ENCODE data around the gene SLC35G3. TPM values are rescaled to one million over a fixed set of nuclear protein-coding genes. Genes with fewer than 3 reads are reported as not detected.

Gene SLC35G3
- total and polyA plus RNA-seq, 10 of the 15 experiments (the other 5 are each of a cell fraction or from before 2014, with no cell fraction given) = not detected

- TF ChIP-seq DPF2 (IDR thresholded peaks at IDR 0.05) (no peak), REST (IDR thresholded peaks at IDR 0.05; ENCODE audit: low read depth, low read length) (no peak), MEF2B (IDR thresholded peaks at IDR 0.05; ENCODE audit: partially characterized antibody, poor library complexity, severe bottlenecking) (no peak), NFIC (IDR thresholded peaks at IDR 0.05; ENCODE audit: low read depth, low read length) (no peak), STAT3 (IDR thresholded peaks at IDR 0.05; ENCODE audit: low read depth, low read length) (no peak)
Measured at GRCh38 chr17:35164716-35165115, 29.5 kb downstream of the SLC35G3 start (continued).

GRCh38 chr17:35163886-35164285 is 30.3 kb downstream of the SLC35G3 start:
- H3K36me3 ChIP-seq (ENCODE audit: control insufficient read depth in 2 of 2, insufficient read depth in 2 of 2, low read length in 1 of 2) = no peaks in the 10 kb centered on the region
- H3K9ac ChIP-seq (ENCODE audit: control insufficient read depth, insufficient read depth, low read length) = no peak overlapping the region
- ATAC-seq = no peak
- CTCF ChIA-PET = no interaction called here
- H4K20me1 ChIP-seq (ENCODE audit: control insufficient read depth, insufficient read depth) = no peaks in the 10 kb centered on the region
- no peak for DNase-seq (ENCODE audit: low read depth, low spot score)
- H3K79me2 ChIP-seq (ENCODE audit: control insufficient read depth, insufficient read depth, low read length) = no peaks in the 10 kb centered on the region
- RAD21 ChIA-PET (ENCODE audit: unreplicated experiment) = no interaction called here
- no peaks in the 10 kb centered on the region for H3K9me3 ChIP-seq (replicated peaks; ENCODE audit: control insufficient read depth, insufficient read depth, low read length)
- in situ Hi-C loops (cut with MboI) = loop anchor here (10.0 kb wide), 1 partner anchor 581 kb away; no protein-coding TSS in a partner anchor
- H3K4me2 ChIP-seq (ENCODE audit: control insufficient read depth, insufficient read depth) = no peak overlapping the region
- WGBS (ENCODE audit: insufficient coverage, insufficient replicate concordance, low lambda C conversion rate, missing lambda C conversion rate) = 83% methylated on average over 7 of the region's 7 CpGs
- SMC1A ChIA-PET (ENCODE audit: uncharacterized antibody, unreplicated experiment) = no interaction called here
- H3K27ac ChIP-seq (ENCODE audit: control insufficient read depth, insufficient read depth) = no peak overlapping the region
- TF ChIP-seq STAT1 (conservative IDR thresholded peaks at IDR 0.05) (no peak), ETV6 (conservative IDR thresholded peaks at IDR 0.05 in 1 of 2, IDR thresholded peaks at IDR 0.05 in 1 of 2; ENCODE audit: borderline replicate concordance in 1 of 2, low read depth in 1 of 2) (no peak), SMAD1 (IDR thresholded peaks at IDR 0.05; ENCODE audit: low read depth, partially characterized antibody) (no peak), RAD21 (IDR thresholded peaks at IDR 0.05; ENCODE audit: insufficient read depth, low read depth, low read length) (no peak), JUND (IDR thresholded peaks at IDR 0.05; ENCODE audit: low read depth, low read length) (no peak), PBX3 (IDR thresholded peaks at IDR 0.05; ENCODE audit: insufficient replicate concordance, low read depth, low read length) (no peak), ZBTB4 (CRISPR knock-in tag; IDR thresholded peaks at IDR 0.05) (no peak), NFYA (IDR thresholded peaks at IDR 0.05; ENCODE audit: borderline replicate concordance, low read depth, low read length) (no peak), EZH2 (IDR thresholded peaks at IDR 0.05; ENCODE audit: borderline replicate concordance, control insufficient read depth, low read depth, low read length) (no peak)
- POLR2A ChIA-PET = no interaction called here
- intact Hi-C loops (cut with micrococcal nuclease; ENCODE audit: unreplicated experiment) = no loop called here
- H3K4me1 ChIP-seq (ENCODE audit: control insufficient read depth, insufficient read depth, low read length) = no peaks in the 10 kb centered on the region
- no TSS peak for BruUV-seq (replicated peaks)
- no peak overlapping the region for H3K4me3 ChIP-seq
- H3K27me3 ChIP-seq (replicated peaks in 1 of 2; ENCODE audit: control insufficient read depth in 2 of 2, insufficient read depth in 2 of 2, low read length in 1 of 2) = peaks cover 1 to 3% of the 10 kb centered on the region in 2 experiments; a peak in 3 of 4 replicates
- H2AFZ ChIP-seq (ENCODE audit: control insufficient read depth, low read depth, low read length) = no peak overlapping the region
- FAIRE-seq = no peak

Data from GM12878 (cell line).